ENCODE results near the gene GDPD5.

Gene GDPD5

GRCh38 chr11:75523189-75523588 lies 2.6 kb downstream of the GDPD5 start:
- no peak for TF ChIP-seq TCF4 (CRISPR knock-in tag; IDR thresholded peaks at IDR 0.05; ENCODE audit: borderline replicate concordance)
- TF ChIP-seq ESRRG (CRISPR knock-in tag; IDR thresholded peaks at IDR 0.05): no peak
- no peak for TF ChIP-seq TSHZ2 (CRISPR knock-in tag; IDR thresholded peaks at IDR 0.05)
- no peak for TF ChIP-seq ISL1 (CRISPR knock-in tag; IDR thresholded peaks at IDR 0.05)
- ATAC-seq: no peak

DNA sequence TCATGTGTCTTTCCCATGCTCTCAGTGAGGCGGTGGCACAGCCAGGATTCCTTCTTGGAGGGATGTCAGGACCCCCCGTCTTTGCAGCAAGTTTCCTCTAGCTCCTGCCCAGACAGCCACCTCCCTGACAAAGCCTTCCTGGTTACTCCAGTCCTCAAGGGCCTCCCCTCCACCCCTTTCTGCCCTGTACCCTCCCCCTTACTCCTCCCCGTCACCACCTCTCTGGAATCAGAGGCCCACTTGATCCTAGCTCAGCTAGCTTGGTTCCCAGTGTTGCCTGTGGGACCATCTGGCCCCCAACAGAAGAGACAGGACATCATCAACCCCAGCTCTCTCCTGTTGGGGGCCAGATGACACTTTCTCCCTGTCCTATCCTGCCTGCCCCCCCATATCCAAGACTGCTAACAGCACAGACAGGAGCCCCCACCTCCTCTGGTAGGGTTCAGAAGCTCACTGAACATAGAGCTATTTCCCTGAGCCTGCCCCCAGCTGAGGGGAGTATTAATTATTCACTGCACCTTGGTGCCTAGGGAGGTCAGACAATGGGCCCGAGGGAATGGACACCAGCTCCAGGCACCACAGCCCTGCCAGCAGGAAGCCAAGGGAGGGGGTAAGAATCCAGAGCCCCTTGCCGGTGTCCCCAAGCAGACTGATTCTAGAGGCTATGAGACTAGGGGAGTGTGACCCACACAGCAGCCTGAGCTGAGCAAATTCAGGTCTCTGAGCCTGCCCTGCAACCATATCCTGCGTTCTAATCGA lies 3.3 kb downstream of the GDPD5 start:
- TF ChIP-seq ZNF70 (CRISPR knock-in tag; IDR thresholded peaks at IDR 0.05) (no peak), ZNF565 (CRISPR knock-in tag; conservative IDR thresholded peaks at IDR 0.05; ENCODE audit: low read depth) (no peak), POU6F1 (CRISPR knock-in tag; IDR thresholded peaks at IDR 0.05; ENCODE audit: borderline replicate concordance, low read depth) (no peak), ZFP30 (CRISPR knock-in tag; IDR thresholded peaks at IDR 0.05) (no peak), ESRRG (CRISPR knock-in tag; IDR thresholded peaks at IDR 0.05) (no peak), BACH2 (CRISPR knock-in tag; IDR thresholded peaks at IDR 0.05; ENCODE audit: borderline replicate concordance) (no peak), ZC3H10 (CRISPR knock-in tag; IDR thresholded peaks at IDR 0.05) (no peak), TCF4 (CRISPR knock-in tag; IDR thresholded peaks at IDR 0.05; ENCODE audit: borderline replicate concordance) (no peak), ZNF8 (CRISPR knock-in tag; IDR thresholded peaks at IDR 0.05) (no peak)
- TF ChIP-seq, protein P1, sequence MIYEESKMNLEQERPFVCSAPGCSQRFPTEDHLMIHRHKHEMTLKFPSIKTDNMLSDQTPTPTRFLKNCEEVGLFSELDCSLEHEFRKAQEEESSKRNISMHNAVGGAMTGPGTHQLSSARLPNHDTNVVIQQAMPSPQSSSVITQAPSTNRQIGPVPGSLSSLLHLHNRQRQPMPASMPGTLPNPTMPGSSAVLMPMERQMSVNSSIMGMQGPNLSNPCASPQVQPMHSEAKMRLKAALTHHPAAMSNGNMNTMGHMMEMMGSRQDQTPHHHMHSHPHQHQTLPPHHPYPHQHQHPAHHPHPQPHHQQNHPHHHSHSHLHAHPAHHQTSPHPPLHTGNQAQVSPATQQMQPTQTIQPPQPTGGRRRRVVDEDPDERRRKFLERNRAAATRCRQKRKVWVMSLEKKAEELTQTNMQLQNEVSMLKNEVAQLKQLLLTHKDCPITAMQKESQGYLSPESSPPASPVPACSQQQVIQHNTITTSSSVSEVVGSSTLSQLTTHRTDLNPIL (CRISPR knock-in tag; IDR thresholded peaks at IDR 0.05; ENCODE audit: low read depth): no peak
- ATAC-seq: no peak

GRCh38 chr11:75520688-75521087 lies 5.1 kb downstream of the GDPD5 start:
- ATAC-seq: no peak
- no peak for TF ChIP-seq CSRNP3 (CRISPR knock-in tag; IDR thresholded peaks at IDR 0.05)
- no peak for TF ChIP-seq TCF4 (CRISPR knock-in tag; IDR thresholded peaks at IDR 0.05; ENCODE audit: borderline replicate concordance)
- TF ChIP-seq, protein P1 (CRISPR knock-in tag; IDR thresholded peaks at IDR 0.05; ENCODE audit: low read depth): no peak
- TF ChIP-seq SNAI2 (CRISPR knock-in tag; IDR thresholded peaks at IDR 0.05): no peak
- no peak for TF ChIP-seq ZNF70 (CRISPR knock-in tag; IDR thresholded peaks at IDR 0.05)
- no peak for TF ChIP-seq ISL1 (CRISPR knock-in tag; IDR thresholded peaks at IDR 0.05)
- no peak for TF ChIP-seq BACH2 (CRISPR knock-in tag; IDR thresholded peaks at IDR 0.05; ENCODE audit: borderline replicate concordance)
- no peak for TF ChIP-seq ZNF8 (CRISPR knock-in tag; IDR thresholded peaks at IDR 0.05)
- no peak for TF ChIP-seq ESRRG (CRISPR knock-in tag; IDR thresholded peaks at IDR 0.05)
- no peak for TF ChIP-seq PPARA (CRISPR knock-in tag; IDR thresholded peaks at IDR 0.05; ENCODE audit: borderline replicate concordance)
- no peak for TF ChIP-seq OSR1 (CRISPR knock-in tag; IDR thresholded peaks at IDR 0.05)
- TF ChIP-seq TSHZ2 (CRISPR knock-in tag; IDR thresholded peaks at IDR 0.05): no peak
- no peak for TF ChIP-seq GLIS3 (CRISPR knock-in tag; IDR thresholded peaks at IDR 0.05)
- TF ChIP-seq ARNTL (CRISPR knock-in tag; IDR thresholded peaks at IDR 0.05; ENCODE audit: borderline replicate concordance, low read depth): no peak
- TF ChIP-seq ZC3H10 (CRISPR knock-in tag; IDR thresholded peaks at IDR 0.05): no peak
- no peak for TF ChIP-seq ZFP3 (CRISPR knock-in tag; IDR thresholded peaks at IDR 0.05)
- no peak for TF ChIP-seq ZFP30 (CRISPR knock-in tag; IDR thresholded peaks at IDR 0.05)
- TF ChIP-seq, protein P2, sequence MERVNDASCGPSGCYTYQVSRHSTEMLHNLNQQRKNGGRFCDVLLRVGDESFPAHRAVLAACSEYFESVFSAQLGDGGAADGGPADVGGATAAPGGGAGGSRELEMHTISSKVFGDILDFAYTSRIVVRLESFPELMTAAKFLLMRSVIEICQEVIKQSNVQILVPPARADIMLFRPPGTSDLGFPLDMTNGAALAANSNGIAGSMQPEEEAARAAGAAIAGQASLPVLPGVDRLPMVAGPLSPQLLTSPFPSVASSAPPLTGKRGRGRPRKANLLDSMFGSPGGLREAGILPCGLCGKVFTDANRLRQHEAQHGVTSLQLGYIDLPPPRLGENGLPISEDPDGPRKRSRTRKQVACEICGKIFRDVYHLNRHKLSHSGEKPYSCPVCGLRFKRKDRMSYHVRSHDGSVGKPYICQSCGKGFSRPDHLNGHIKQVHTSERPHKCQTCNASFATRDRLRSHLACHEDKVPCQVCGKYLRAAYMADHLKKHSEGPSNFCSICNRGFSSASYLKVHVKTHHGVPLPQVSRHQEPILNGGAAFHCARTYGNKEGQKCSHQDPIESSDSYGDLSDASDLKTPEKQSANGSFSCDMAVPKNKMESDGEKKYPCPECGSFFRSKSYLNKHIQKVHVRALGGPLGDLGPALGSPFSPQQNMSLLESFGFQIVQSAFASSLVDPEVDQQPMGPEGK (CRISPR knock-in tag; IDR thresholded peaks at IDR 0.05; ENCODE audit: borderline replicate concordance): no peak
- TF ChIP-seq CSDC2 (CRISPR knock-in tag; IDR thresholded peaks at IDR 0.05): no peak
